HG03039 (cell line): Measurements from ENCODE around the gene RNF144A.

Experiments used
- ATAC-seq: cut with Tn5 transposase; IDR thresholded peaks from one replicate; pipeline ENCODE4 v1.9.1; 2021; ENCODE audit warnings: mild to moderate bottlenecking, moderate library complexity; ENCODE audit not compliant: unreplicated experiment

RNF144A gene

DNA sequence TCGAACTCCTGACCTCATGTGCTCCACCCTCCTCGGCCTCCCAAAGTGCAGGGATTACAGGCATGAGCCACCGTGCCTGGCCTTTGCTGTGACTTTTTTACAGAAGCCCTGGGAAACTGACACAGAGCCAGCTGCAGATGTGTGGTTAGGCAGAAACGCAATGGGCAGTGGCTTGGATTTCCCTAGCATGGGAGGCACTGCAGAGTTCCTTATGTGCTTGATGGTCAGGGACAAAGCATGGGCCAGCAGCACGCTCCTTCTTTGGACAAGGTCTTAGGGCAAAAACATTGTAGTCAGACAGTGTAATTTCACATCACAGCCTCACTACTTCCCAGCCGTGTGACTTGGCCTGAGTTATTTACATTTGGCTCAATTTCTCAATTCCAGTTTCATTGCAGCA lies 153.9 kb downstream of the RNF144A start:
- no peak for ATAC-seq

GRCh38 chr2:7071916-7072556 lies 154.8 kb downstream of the RNF144A start:
- no peak for ATAC-seq

DNA sequence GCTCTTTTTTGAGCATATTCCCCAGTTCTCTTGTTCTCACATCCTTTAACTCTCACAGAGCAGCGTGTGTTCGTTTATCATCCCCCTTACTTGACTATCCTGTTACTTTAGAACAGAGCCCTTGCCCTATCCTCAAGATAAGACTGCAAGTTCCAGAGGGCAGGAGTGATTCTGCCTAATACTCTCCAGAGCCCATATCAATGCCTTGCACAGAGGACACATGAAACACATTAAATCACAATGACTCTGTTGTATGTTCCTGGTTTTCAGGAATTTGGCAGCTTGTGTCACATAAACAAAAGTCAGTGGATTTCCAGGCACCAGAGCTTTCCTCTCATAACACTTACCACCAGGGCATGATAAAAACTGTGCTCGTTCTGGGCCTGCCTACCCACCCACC lies 156.7 kb downstream of the RNF144A start:
- no peak for ATAC-seq

DNA sequence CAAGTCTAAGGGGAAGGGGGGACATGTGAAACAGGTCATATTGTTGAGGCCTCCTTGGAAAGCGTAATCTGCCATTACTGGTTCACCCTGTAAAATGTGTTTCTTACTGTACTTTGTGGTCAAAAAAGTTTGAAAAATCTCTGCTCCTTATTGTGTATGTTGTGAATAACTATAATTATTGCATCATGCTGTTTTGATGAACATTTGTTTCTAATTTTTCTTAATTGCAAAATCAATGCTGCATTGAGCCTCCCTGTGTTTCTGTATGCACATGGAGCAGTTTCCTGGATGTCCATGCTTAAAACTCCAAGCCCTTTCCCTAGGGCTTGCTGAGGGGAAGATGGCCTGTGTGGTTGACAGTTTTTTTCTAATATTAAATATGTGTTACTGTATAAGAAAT lies 158.6 kb downstream of the RNF144A start:
- ATAC-seq = no peak

DNA sequence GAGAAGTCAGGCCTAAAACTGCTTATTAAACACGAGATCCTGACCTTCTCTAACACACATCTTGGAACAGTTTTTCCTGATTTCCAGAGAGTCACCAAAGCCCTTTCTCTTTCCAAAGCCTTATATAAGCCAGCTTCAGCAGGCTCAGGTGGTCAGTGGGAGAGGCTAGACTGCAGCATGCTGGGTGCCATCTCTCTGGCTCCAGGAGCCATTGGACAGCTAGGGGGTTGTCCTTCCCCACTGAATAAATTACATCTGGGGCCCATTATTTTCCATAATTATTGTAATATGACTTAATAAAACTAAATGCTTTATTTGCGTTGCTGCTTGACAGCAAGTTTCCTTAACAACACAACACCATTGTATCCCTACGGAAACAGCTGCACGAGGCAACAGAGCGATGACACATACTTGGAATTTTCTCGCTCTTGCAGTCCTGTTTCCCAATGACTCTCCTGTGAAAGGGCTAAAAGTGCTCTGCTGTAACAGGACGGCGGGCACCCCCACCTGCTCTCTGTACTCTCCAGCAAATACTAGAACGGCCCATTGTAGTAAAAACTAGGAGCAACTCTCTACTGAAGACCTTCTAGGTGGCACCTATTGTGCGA lies 160.6 kb downstream of the RNF144A start:
- ATAC-seq = no peak

GRCh38 chr2:7083580-7084509 lies 166.6 kb downstream of the RNF144A start:
- ATAC-seq = no peak

DNA sequence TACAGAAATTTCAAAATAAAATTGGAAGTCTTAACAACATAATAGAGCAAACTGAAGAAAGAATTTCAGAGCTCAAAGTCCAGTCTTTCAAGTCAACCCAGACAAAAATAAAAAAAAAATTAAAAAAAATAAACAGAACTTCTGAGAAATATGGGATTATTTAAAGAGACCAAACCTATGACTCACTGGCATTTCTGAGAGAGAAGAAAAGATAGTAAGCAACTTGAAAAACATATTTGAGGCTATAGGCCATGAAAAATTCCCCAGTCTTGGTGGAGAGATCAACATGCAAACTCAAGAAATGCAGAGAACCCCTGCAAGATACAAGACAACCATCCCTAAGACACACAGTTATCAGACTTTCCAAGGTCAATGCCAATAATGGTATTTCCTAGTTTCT lies 167.4 kb downstream of the RNF144A start:
- ATAC-seq = no peak

DNA sequence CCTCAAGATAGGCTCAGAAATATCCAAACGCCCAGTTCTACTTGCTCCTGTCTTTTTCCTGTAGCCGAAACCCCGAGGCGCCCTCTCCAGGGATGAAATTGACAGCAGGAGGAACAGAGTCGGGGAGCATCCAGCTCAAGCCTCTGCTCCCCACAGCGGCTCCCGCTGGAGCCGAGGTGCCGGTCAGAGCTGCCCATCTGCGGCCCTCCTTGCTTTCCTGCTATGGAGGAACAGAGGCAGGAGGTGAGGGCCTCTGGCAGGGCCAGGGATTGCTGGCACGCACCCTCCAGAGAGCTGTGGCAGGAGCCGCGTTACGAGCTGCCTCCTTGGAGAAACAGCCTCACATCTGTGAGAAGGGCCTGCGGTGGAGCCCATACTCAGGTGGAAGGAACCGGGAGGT lies 172.1 kb downstream of the RNF144A start:
- no peak for ATAC-seq

DNA sequence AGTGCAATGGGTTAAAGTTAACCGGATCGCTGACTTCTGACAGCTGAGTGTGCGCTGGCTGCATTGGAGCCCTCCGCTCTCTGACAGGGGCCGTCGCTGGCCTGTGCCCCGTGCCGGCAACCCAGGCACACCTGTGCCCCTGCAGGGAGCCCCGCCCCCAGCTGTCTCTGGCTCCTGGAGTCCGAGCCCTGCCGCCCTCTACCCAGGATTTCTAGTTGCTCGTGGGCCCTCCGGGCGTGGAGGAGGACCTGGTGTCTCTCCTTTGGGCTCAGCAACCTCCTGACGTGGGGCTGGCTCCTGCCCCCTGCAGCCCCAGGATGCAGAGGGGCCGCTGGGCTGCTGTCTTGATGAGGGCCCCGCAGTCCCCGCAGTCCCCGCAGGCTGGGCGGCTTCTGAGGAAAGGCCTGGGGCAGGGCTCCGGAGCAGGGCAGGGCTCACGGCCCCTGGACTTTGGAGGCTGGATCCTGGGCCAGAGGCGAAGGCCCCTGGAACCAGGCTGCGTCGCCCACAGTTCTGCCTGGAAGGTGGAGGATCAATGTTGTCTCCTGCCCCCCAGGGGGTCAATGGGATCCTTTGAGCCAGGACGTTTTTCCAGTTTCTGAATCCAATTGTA lies 172.8 kb downstream of the RNF144A start:
- no peak for ATAC-seq

DNA sequence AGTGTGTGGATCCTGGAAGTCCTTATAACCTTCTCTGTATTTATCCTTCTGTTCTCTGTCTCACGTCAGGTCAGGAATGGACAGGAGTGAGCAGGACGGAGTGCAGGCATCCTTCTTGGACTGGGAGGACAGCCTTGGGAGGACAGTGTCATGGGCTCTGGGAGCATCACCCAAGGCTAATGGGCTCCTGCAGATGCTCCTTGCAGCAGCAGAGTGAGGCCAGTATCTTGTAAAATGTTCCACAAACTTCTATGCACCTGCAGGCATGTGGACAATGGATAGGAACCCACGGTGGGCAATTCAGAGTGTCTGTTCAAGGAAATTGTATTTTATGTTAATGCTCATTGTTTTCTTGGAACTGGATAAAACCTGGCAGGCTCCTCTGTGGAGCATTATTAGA lies 176.2 kb downstream of the RNF144A start:
- ATAC-seq = no peak
